Activated T-helper 17 cell treated with anti-CD3 and anti-CD28 coated beads, Interleukin-2, amount 50 U/mL, for 72 hours (primary cell): ENCODE results near the gene GALC. TPM values are rescaled to one million over a fixed set of nuclear protein-coding genes. Genes with fewer than 3 reads are reported as not detected.

Experiments used
- ATAC-seq: fragments of 150-1000 bp; cut with Tn5 transposase; replicated peaks from 2 replicates; pipeline ENCODE4 v1.10.0; 2021; ENCODE audit warnings: mild to moderate bottlenecking, moderate library complexity
- H3K27ac Mint-ChIP-seq: one replicate; pipeline ENCODE4 v1.8.0; 2022; ENCODE audit warnings: mixed read lengths
- H3K27me3 Mint-ChIP-seq: one replicate; pipeline ENCODE4 v1.8.0; 2022; ENCODE audit warnings: mixed read lengths
- H3K36me3 Mint-ChIP-seq: one replicate; pipeline ENCODE4 v1.8.0; 2022; ENCODE audit warnings: low read depth, mild to moderate bottlenecking, mixed read lengths
- H3K4me1 Mint-ChIP-seq: one replicate; pipeline ENCODE4 v1.8.0; 2022; ENCODE audit warnings: mixed read lengths
- H3K4me3 Mint-ChIP-seq: one replicate; pipeline ENCODE4 v1.8.0; 2022; ENCODE audit warnings: mild to moderate bottlenecking, mixed read lengths
- H3K9me3 Mint-ChIP-seq: one replicate; pipeline ENCODE4 v1.8.0; 2022; ENCODE audit warnings: mixed read lengths
- total RNA-seq, 2 donors: library from RNA; stranded (reverse); gene quantifications; one replicate each; pipeline ENCODE4 v1.2.3, GENCODE V29; 2022

The GALC gene
- total RNA-seq, 2 donors from 2014 or later = 17.7 to 32.4 TPM

- H3K4me3 Mint-ChIP-seq = peak overlapping the region; percentile 43
- no peaks in the 10 kb centered on the region for H3K27me3 Mint-ChIP-seq
- peak overlapping the region; percentile 79 for H3K27ac Mint-ChIP-seq
- peaks cover 51% of the 10 kb centered on the region for H3K36me3 Mint-ChIP-seq
- peaks cover 45% of the 10 kb centered on the region for H3K4me1 Mint-ChIP-seq
- ATAC-seq = peak; percentile 70
- H3K9me3 Mint-ChIP-seq = peaks cover 6% of the 10 kb centered on the region
Measured at GRCh38 chr14:88017535-88017934, 24.6 kb upstream of the GALC start.

GRCh38 chr14:88016768-88017167 is 23.8 kb upstream of the GALC start:
- Mint-ChIP-seq H3K27me3 (no peaks in the 10 kb centered on the region), H3K27ac (peak overlapping the region; percentile 79), H3K4me1 (peaks cover 53% of the 10 kb centered on the region), H3K9me3 (peaks cover 6% of the 10 kb centered on the region), H3K4me3 (peak overlapping the region; percentile 43), H3K36me3 (peaks cover 58% of the 10 kb centered on the region)
- ATAC-seq = no peak

GRCh38 chr14:88013750-88014349 is 20.9 kb upstream of the GALC start:
- peak overlapping the region; percentile 89 for H3K4me3 Mint-ChIP-seq
- peaks cover 64% of the 10 kb centered on the region for H3K4me1 Mint-ChIP-seq
- H3K27ac Mint-ChIP-seq = peak overlapping the region; percentile 71
- H3K9me3 Mint-ChIP-seq = no peaks in the 10 kb centered on the region
- ATAC-seq = peak; percentile 55
- no peaks in the 10 kb centered on the region for H3K27me3 Mint-ChIP-seq
- peaks cover 88% of the 10 kb centered on the region for H3K36me3 Mint-ChIP-seq

- Mint-ChIP-seq H3K27ac (peak overlapping the region; percentile 65), H3K27me3 (no peaks in the 10 kb centered on the region), H3K4me1 (peaks cover 67% of the 10 kb centered on the region), H3K4me3 (peak overlapping the region; percentile 89), H3K9me3 (no peaks in the 10 kb centered on the region), H3K36me3 (peaks cover 88% of the 10 kb centered on the region)
- no peak for ATAC-seq
Measured at GRCh38 chr14:88012495-88012894, 19.5 kb upstream of the GALC start.

GRCh38 chr14:88010331-88010730 is 17.3 kb upstream of the GALC start:
- Mint-ChIP-seq H3K9me3 (no peaks in the 10 kb centered on the region), H3K4me3 (peak overlapping the region; percentile 89), H3K4me1 (peaks cover 57% of the 10 kb centered on the region), H3K36me3 (peaks cover 84% of the 10 kb centered on the region), H3K27ac (no peak overlapping the region), H3K27me3 (no peaks in the 10 kb centered on the region)
- no peak for ATAC-seq

GRCh38 chr14:88009486-88009885 is 16.5 kb upstream of the GALC start:
- no peak for ATAC-seq
- Mint-ChIP-seq H3K4me3 (peak overlapping the region; percentile 89), H3K27ac (peak overlapping the region; percentile 91), H3K9me3 (no peaks in the 10 kb centered on the region), H3K4me1 (peaks cover 59% of the 10 kb centered on the region), H3K36me3 (peaks cover 82% of the 10 kb centered on the region), H3K27me3 (no peaks in the 10 kb centered on the region)

GRCh38 chr14:88008039-88008742 is 15.2 kb upstream of the GALC start:
- H3K4me3 Mint-ChIP-seq = peak overlapping the region; percentile 89
- H3K9me3 Mint-ChIP-seq = no peaks in the 10 kb centered on the region
- ATAC-seq = no peak
- H3K27ac Mint-ChIP-seq = peak overlapping the region; percentile 91
- no peaks in the 10 kb centered on the region for H3K27me3 Mint-ChIP-seq
- peaks cover 54% of the 10 kb centered on the region for H3K4me1 Mint-ChIP-seq
- H3K36me3 Mint-ChIP-seq = peaks cover 73% of the 10 kb centered on the region

GRCh38 chr14:88007608-88008007 is 14.6 kb upstream of the GALC start:
- Mint-ChIP-seq H3K4me1 (peaks cover 59% of the 10 kb centered on the region), H3K36me3 (peaks cover 68% of the 10 kb centered on the region), H3K4me3 (peak overlapping the region; percentile 89), H3K27ac (peak overlapping the region; percentile 91), H3K27me3 (no peaks in the 10 kb centered on the region), H3K9me3 (peaks cover 1% of the 10 kb centered on the region)
- no peak for ATAC-seq

GRCh38 chr14:88005978-88006851 is 13.2 kb upstream of the GALC start:
- Mint-ChIP-seq H3K4me1 (peaks cover 51% of the 10 kb centered on the region), H3K4me3 (peak overlapping the region; percentile 89), H3K9me3 (peaks cover 5% of the 10 kb centered on the region), H3K27ac (peak overlapping the region; percentile 91), H3K36me3 (peaks cover 54% of the 10 kb centered on the region), H3K27me3 (no peaks in the 10 kb centered on the region)
- peak; percentile 96 for ATAC-seq

- peaks cover 5% of the 10 kb centered on the region for H3K9me3 Mint-ChIP-seq
- H3K4me3 Mint-ChIP-seq = peak within 1 kb of the TSS; percentile 89
- peak; percentile 49 for ATAC-seq
- peak within 1 kb of the TSS; percentile 91 for H3K27ac Mint-ChIP-seq
- H3K36me3 Mint-ChIP-seq = peaks cover 43% of the 10 kb centered on the region
- H3K27me3 Mint-ChIP-seq = no peaks in the 10 kb centered on the region
- H3K4me1 Mint-ChIP-seq = peaks cover 39% of the 10 kb centered on the region
Measured at GRCh38 chr14:88005050-88005481, 12.1 kb upstream of the GALC start, which contains the start of gene GPR65. Gene GPR65, plus strand, starts transcription at chr14:88005135. Its CDS starts 5,713 bp downstream, at chr14:88010848.

GRCh38 chr14:88004506-88005036 is 11.6 kb upstream of the GALC start:
- Mint-ChIP-seq H3K27me3 (no peaks in the 10 kb centered on the region), H3K4me3 (peak overlapping the region; percentile 89), H3K4me1 (peaks cover 38% of the 10 kb centered on the region), H3K36me3 (peaks cover 38% of the 10 kb centered on the region), H3K9me3 (peaks cover 5% of the 10 kb centered on the region), H3K27ac (peak overlapping the region; percentile 91)
- ATAC-seq = no peak

GRCh38 chr14:88003425-88003824 is 10.4 kb upstream of the GALC start:
- Mint-ChIP-seq H3K27me3 (no peaks in the 10 kb centered on the region), H3K27ac (no peak overlapping the region), H3K4me3 (peak overlapping the region; percentile 89), H3K36me3 (peaks cover 26% of the 10 kb centered on the region), H3K9me3 (peaks cover 5% of the 10 kb centered on the region), H3K4me1 (peaks cover 38% of the 10 kb centered on the region)
- no peak for ATAC-seq

GRCh38 chr14:88002421-88003075 is 9.6 kb upstream of the GALC start:
- Mint-ChIP-seq H3K4me1 (peaks cover 32% of the 10 kb centered on the region), H3K4me3 (peak overlapping the region; percentile 89), H3K27ac (peak overlapping the region; percentile 71), H3K9me3 (peaks cover 5% of the 10 kb centered on the region), H3K36me3 (peaks cover 17% of the 10 kb centered on the region), H3K27me3 (no peaks in the 10 kb centered on the region)
- ATAC-seq = no peak

- no peaks in the 10 kb centered on the region for H3K27me3 Mint-ChIP-seq
- H3K27ac Mint-ChIP-seq = no peak overlapping the region
- peaks cover 37% of the 10 kb centered on the region for H3K4me1 Mint-ChIP-seq
- ATAC-seq = no peak
- H3K9me3 Mint-ChIP-seq = peaks cover 5% of the 10 kb centered on the region
- peak overlapping the region; percentile 26 for H3K4me3 Mint-ChIP-seq
- peaks cover 5% of the 10 kb centered on the region for H3K36me3 Mint-ChIP-seq
Measured at GRCh38 chr14:87999277-87999676, 6.3 kb upstream of the GALC start.
